ENCODE measurements around the gene BRAT1. TPM values are rescaled to one million over a fixed set of nuclear protein-coding genes. Genes with fewer than 3 reads are reported as not detected.

The BRAT1 gene
- total and polyA plus RNA-seq, 2 experiments from 2014 or later: 32.5 to 76.8 TPM

GRCh38 chr7:2494191-2495130 lies 60.9 kb downstream of the BRAT1 start:
- H4K20me1 ChIP-seq (replicated peaks; ENCODE audit: insufficient read depth): no peaks in the 10 kb centered on the region
- no peaks in the 10 kb centered on the region for H3K36me3 ChIP-seq (ENCODE audit: insufficient read depth)
- no peaks in the 10 kb centered on the region for H3K79me2 ChIP-seq (replicated peaks; ENCODE audit: insufficient read depth)
- H3K9me3 Mint-ChIP-seq: peaks cover 3% of the 10 kb centered on the region; the same call in 2 of the 3 replicates
- no peaks in the 10 kb centered on the region; the same call in 2 of the 3 replicates for H3K36me3 Mint-ChIP-seq (ENCODE audit: low read depth)
- H3K27ac ChIP-seq (ENCODE audit: low read depth): no peak overlapping the region
- TF ChIP-seq EZH2 (IDR thresholded peaks at IDR 0.05; ENCODE audit: low read depth, unreplicated experiment) (no peak), STAT1 (IDR thresholded peaks at IDR 0.05; ENCODE audit: unreplicated experiment) (no peak), CREB1 (CRISPR knock-in tag; IDR thresholded peaks at IDR 0.05; ENCODE audit: low read depth) (no peak), EZH2phosphoT487 (IDR thresholded peaks at IDR 0.05; ENCODE audit: unreplicated experiment) (no peak), ZNF114 (CRISPR knock-in tag; IDR thresholded peaks at IDR 0.05) (no peak), JUNB (IDR thresholded peaks at IDR 0.05; ENCODE audit: unreplicated experiment) (no peak), POLR2AphosphoS5 (IDR thresholded peaks at IDR 0.05; ENCODE audit: low read depth) (no peak), NANOG (IDR thresholded peaks at IDR 0.05; ENCODE audit: borderline replicate concordance) (no peak)
- TF ChIP-seq, protein P1, sequence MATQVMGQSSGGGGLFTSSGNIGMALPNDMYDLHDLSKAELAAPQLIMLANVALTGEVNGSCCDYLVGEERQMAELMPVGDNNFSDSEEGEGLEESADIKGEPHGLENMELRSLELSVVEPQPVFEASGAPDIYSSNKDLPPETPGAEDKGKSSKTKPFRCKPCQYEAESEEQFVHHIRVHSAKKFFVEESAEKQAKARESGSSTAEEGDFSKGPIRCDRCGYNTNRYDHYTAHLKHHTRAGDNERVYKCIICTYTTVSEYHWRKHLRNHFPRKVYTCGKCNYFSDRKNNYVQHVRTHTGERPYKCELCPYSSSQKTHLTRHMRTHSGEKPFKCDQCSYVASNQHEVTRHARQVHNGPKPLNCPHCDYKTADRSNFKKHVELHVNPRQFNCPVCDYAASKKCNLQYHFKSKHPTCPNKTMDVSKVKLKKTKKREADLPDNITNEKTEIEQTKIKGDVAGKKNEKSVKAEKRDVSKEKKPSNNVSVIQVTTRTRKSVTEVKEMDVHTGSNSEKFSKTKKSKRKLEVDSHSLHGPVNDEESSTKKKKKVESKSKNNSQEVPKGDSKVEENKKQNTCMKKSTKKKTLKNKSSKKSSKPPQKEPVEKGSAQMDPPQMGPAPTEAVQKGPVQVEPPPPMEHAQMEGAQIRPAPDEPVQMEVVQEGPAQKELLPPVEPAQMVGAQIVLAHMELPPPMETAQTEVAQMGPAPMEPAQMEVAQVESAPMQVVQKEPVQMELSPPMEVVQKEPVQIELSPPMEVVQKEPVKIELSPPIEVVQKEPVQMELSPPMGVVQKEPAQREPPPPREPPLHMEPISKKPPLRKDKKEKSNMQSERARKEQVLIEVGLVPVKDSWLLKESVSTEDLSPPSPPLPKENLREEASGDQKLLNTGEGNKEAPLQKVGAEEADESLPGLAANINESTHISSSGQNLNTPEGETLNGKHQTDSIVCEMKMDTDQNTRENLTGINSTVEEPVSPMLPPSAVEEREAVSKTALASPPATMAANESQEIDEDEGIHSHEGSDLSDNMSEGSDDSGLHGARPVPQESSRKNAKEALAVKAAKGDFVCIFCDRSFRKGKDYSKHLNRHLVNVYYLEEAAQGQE (IDR thresholded peaks at IDR 0.05; ENCODE audit: unreplicated experiment): no peak
- no peak overlapping the region for H3K4me3 Mint-ChIP-seq
- no peaks in the 10 kb centered on the region for H3K27me3 ChIP-seq (ENCODE audit: insufficient read depth)
- peaks cover 13% of the 10 kb centered on the region for H3K27me3 Mint-ChIP-seq (ENCODE audit: insufficient read depth, low read depth, poor library complexity)
- DNase-seq (ENCODE audit: low spot score) (no peak), ATAC-seq (no peak)
- no peak overlapping the region; the same call in 1 of the 2 replicates for H3K27ac Mint-ChIP-seq
- no peaks in the 10 kb centered on the region for H3K9me2 ChIP-seq (ENCODE audit: insufficient read depth)
- H3F3A ChIP-seq (replicated peaks; ENCODE audit: low read depth): no peaks in the 10 kb centered on the region
- H3K4me1 ChIP-seq (ENCODE audit: insufficient read depth): peaks cover 4% of the 10 kb centered on the region; the same call in 1 of the 2 replicates
- no peak overlapping the region for H2AFZ ChIP-seq
- peaks cover 32% of the 10 kb centered on the region; the same call in 2 of the 3 replicates for H3K4me1 Mint-ChIP-seq
- no peak overlapping the region for H3K4me3 ChIP-seq
- H3K4me2 ChIP-seq: no peak overlapping the region
